Skin of body (tissue), 2 donors: ENCODE results near the gene ADPRS. TPM values are rescaled to one million over a fixed set of nuclear protein-coding genes. Genes with fewer than 3 reads are reported as not detected.

Experiments used
- DNase-seq: peaks from one replicate; lab custom pipeline; 2025; lab: John Stamatoyannopoulos, UW
- total RNA-seq: library from RNA; depleted of rRNA; stranded (reverse); fragments of >200 nt; gene quantifications from one replicate; pipeline ENCODE4 v1.2.3, GENCODE V29; 2014

The ADPRS gene
- total RNA-seq, 1 donor from 2014 or later, result 17.8 TPM

DNA sequence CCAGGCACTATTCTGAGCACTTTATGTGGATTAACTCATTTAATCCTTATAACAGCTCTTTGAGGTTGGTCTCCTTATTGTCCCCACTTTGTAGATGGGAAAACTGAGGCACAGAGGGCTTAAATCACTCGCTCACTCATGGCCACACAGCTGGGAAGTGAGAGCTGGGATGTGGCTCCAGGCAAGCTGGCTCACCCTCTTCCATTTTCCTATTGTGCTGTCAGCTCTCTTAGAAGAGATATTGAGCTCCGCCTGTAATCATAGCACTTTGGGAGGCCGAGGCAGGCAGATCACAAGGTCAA is 40.2 kb downstream of the ADPRS start:
- DNase-seq, result no peak

DNA sequence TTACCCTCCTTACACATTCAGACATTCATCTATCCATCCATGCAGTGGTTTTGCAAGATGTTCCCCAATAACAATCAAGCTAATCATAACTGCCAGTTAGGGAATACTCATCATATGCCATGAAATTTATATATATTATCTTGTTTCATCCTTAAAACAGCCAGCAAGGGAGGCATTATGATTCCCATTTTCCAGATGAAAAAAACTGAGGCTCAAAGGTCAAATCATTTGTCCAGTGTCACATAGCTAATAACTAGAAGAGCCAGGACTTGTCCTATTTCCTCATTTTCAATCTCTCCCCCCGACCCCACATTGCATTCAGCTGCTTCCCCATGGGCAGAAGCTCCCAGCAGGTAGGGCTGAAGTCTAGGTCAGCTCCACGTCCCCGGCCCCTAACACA is 43.3 kb downstream of the ADPRS start:
- no peak for DNase-seq

DNA sequence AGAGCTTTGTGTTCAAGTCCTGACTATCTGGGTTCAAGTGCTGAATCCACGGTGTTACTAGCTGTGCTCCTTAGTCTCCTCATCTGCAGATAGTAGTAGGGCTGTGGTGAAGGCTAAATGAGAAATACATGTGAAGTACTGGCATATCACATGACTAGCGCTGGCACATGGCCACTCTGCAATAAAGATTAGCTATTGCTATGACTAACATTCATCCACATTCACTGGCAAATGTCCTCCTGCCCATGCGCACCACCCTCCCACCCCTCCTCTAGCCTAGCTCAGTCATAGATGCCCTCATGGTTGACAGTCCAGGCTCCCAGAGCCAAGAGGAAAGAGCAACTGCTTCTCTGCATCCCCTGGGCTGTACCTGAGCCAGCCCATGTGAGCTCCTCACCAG is 44.8 kb downstream of the ADPRS start:
- peak; percentile 21 for DNase-seq

DNA sequence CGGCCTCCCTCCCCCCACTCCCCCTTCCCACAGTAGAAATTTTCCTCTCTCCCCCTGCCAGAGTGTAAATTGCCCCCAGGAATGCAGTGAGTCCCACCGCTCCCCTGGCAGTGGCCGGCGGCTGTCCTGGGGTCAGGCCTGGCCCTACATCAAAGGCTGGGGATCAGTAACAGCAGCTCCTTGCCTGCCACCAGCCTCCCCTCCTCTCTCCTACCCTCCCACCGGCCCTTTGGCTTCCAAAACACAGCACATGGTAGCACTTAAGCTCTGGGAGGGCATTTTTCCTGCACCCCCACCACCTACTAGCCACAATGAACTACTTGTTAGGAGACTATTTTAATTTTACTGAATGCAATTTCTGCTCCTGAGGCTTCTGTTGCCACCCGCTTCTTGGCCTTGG is 45.3 kb downstream of the ADPRS start:
- no peak for DNase-seq

DNA sequence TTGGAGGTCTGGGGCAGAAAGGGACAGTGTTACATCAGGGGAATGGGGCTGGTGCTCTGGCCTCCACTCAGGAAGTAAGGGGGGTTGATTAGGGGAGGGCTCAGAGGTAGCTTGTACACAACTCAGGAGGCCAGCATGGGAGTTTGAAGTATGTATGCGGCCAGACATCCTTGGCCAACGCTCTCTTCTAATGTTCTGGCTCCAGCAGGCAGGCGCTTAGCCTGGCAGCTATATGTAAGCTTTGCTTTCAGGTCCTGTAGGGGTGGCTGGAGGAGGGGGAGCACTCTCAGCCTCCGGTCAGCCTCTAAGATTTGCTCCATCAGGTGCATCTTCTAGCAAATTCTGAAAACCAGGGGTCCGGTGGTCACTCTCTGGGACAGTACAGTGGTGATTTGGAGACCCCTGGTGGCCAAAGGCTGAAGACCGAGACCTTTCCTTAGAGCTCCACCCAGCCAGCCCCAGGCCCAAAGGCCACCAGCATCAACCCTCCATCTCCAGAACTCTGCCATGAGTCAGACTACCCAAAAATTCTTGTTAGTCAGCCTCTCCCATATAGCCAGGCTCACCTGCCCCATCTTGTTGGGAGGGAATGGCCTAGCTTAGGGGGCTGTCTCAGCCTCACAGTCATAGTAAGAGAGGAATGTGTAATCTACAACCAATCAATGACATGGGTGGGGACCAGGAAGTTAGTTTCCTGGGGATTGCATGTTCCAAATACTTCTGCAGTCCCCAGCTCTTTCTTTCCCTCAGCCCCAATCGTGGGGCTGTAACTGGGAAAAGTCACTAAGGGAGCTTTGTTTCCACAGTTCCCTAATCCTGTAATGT is 46.0 kb downstream of the ADPRS start:
- DNase-seq, result peak; percentile 54

DNA sequence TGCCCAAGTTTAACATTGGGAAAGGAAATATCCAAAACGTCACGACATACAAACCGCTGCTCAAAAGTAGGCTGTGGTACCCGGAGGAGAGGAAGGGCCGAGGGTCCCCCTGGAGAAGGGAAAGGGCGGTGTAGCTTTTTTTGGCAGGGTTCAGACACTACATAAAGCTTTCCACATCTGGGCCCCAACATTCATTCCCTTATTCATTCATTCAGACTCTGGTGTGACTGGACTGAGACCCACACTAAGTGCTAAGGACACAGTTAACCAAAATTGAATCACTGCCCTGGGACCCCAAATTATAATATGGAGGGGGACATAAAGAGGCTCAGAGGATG is 46.6 kb downstream of the ADPRS start:
- DNase-seq, result no peak

DNA sequence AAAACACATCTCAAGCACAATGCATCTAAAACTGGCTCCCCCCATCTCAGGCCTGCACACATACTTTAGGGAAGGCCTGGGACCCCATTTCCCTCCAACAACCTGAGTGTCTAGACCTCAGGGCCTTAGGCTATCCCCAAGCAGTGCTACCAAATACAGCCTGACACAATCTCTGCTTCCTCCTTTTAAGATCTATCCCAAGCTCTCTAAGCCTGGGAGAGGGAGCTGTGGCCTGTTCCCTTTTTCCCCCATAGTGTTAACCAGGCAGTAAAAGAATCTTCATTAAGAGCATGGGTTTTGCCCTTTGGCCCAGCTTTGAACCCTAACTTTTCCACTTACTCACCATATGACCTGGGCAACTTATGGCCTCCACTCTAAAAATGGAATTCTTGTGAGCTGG is 47.1 kb downstream of the ADPRS start:
- DNase-seq, result no peak

DNA sequence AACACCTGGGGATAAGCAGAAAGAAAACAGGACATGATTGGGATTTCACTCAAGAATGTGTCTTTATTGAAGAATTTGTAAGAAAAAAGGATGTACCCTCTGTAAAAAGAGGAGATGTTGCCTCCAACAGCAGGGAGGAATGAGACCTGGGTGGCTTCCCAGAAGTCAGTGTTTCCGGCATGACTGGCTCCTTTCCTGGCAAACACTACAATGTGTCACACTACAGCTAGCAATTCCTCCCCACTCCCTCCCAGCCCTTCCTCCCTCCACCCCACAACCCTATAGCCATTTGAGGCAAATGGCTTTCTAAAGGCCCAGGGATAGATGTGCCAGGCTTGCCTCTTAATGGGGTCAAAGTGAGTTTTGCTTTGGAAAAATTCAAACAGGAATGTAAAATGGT is 47.8 kb downstream of the ADPRS start:
- no peak for DNase-seq

DNA sequence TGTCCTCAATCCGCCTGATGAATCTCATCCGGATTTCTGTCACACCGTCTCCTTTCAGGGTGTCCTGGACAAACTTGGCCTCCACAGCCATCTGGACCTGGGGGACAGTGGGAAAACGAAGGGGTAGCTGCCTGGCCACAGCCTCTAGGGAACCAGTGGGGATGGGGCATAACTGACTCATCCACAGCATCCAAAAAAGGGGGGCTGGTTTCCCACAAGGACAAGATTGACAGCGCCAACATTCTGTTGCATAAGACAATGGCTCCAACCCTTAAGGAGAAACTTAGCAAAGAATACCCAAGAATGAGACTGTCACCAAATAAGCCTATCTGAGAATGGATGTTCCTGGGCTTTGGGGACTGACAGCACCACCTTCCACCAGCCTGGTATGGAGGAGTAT is 48.5 kb downstream of the ADPRS start:
- DNase-seq, result no peak

DNA sequence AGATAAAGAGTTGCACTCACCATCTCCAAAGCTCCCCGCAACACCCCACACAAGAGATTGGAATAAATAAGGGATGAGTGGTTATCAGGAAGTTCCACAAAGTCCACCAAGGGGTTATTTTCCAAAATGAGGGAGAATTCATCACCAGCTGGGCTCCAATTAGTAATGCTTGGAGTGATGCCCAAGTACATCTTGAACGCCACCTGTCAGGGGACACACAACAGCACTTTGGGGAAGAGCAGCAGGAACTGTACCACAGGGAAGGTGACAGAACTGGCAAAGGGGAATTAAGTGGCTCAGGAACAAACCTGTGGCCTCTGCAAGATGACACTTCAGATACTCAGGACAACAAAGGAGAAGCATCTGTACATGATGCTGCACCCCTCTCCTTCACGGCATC is 49.1 kb downstream of the ADPRS start:
- DNase-seq, result no peak

DNA sequence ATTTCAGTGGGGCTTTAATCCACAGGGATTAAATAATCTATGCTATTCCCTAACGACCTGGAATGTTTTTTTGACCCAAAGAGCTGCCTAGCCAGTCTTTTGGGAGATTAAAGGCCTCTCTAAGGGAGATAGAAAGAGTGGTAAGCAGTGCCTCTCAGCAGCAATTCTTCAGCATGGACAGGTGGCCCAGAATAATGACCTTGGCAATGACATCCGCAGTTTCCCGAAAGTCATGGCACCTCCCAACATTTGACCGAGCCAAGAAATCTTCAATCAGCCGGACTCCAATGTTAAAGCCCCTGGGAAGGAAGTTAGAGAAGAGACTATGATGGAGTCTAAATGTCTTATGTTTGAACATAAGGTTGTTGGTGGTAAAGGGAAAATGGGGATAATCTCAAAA is 50.8 kb downstream of the ADPRS start:
- DNase-seq, result no peak

DNA sequence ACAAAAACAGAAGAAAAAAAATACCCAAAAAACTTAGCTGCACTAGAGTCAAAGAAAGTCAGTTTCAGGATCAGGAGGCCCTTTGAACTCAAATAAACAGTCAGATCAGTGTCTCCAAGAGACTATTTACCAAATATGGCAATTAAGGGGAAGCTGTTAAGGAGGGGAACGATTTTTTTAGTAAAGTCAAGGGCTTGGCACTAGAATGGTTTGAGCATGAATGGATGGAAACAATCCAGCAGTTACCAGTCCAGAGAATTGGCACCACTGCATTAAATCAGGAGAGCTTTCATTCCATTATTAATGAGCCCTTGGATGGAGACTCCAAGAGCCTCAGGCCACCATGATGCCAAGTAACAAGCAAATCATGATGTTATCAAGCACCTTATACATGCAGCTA is 53.4 kb downstream of the ADPRS start:
- no peak for DNase-seq

DNA sequence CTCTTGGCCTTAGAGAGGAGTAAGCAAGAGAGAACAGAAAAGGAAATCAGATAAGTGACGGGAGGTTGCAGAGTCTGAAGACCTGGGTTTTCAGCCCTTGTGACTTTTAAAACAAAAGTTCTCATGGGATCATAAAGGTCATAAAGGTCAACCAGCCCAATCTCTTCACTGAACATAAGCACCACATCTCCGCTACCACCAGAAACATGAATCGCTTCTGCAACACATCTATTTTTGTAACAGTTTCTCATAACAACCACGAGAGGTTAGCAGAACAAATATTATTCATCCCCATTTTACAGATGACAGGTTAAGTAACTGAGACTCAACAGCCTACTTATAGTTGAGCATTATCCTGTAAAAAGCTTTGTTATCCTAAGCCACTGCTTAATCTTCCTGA is 54.7 kb downstream of the ADPRS start:
- DNase-seq, result no peak

Other genes with a start within 250 kb of the ADPRS start
- gene AGO1, start 205.7 kb upstream of the ADPRS start, total RNA-seq, result 9.5 TPM
- 17.9 TPM for gene AGO3, start 157.8 kb upstream of the ADPRS start, total RNA-seq
- 0.39 TPM for gene TEKT2, start 4.8 kb upstream of the ADPRS start, total RNA-seq
- gene COL8A2, start 36.3 kb downstream of the ADPRS start, total RNA-seq, result 10.7 TPM
- 35.7 TPM for gene TRAPPC3, start 60.6 kb downstream of the ADPRS start, total RNA-seq
- gene MAP7D1, start 67.3 kb downstream of the ADPRS start, total RNA-seq, result 49.6 TPM
- gene THRAP3, start 135.6 kb downstream of the ADPRS start, total RNA-seq, result 77.5 TPM
- 16.9 TPM for gene SH3D21, start 217.5 kb downstream of the ADPRS start, total RNA-seq
- gene EVA1B, start 234.8 kb downstream of the ADPRS start, total RNA-seq, result 26.4 TPM